GM12875 (cell line): Measurements from ENCODE around the gene ADD1.

Source experiments
- H3K4me3 ChIP-seq: one replicate; pipeline ENCODE4 v1.5.1; 2011; ENCODE audit warnings: low read depth, low read length, control low read depth
- CTCF ChIP-seq: IDR thresholded peaks from 2 replicates; pipeline ENCODE4 v1.5.1; 2011; ENCODE audit warnings: low read depth, mild to moderate bottlenecking, control low read depth, inconsistent platforms, low read length, moderate library complexity, borderline replicate concordance; ENCODE audit not compliant: insufficient read depth

Gene ADD1

GRCh38 chr4:2824836-2825381 is 18.7 kb upstream of the ADD1 start:
- no peak for TF ChIP-seq CTCF
- H3K4me3 ChIP-seq = no peak overlapping the region

GRCh38 chr4:2825740-2826139 is 17.9 kb upstream of the ADD1 start:
- TF ChIP-seq CTCF = no peak
- H3K4me3 ChIP-seq = no peak overlapping the region

- no peak for TF ChIP-seq CTCF
These were observed 16.4 kb upstream of the ADD1 start for GRCh38 chr4:2827071-2827873.

GRCh38 chr4:2827874-2828751 is 15.5 kb upstream of the ADD1 start:
- no peak for TF ChIP-seq CTCF
- no peak overlapping the region for H3K4me3 ChIP-seq

More at GRCh38 chr4:2827071-2827873, 16.4 kb upstream of the ADD1 start:
- no peak overlapping the region for H3K4me3 ChIP-seq

GRCh38 chr4:2828758-2829181 is 14.9 kb upstream of the ADD1 start:
- TF ChIP-seq CTCF = no peak
- H3K4me3 ChIP-seq = no peak overlapping the region

GRCh38 chr4:2829321-2829932 is 14.2 kb upstream of the ADD1 start:
- TF ChIP-seq CTCF = no peak

More at GRCh38 chr4:2829321-2829932, 14.2 kb upstream of the ADD1 start:
- H3K4me3 ChIP-seq = no peak overlapping the region
